ENCODE data around the gene CD37.
"Not testable (repeated sequence)": the region's sequence is repeated elsewhere in the genome, so short reads cannot be mapped to it uniquely, and the experiment has no call there.

CD37 gene

GRCh38 chr19:49348305-49349189 lies 13.3 kb downstream of the CD37 start:
- DNase-seq, result no peak

GRCh38 chr19:49349567-49349966 lies 14.4 kb downstream of the CD37 start:
- no peak for DNase-seq

GRCh38 chr19:49355909-49356353 lies 20.7 kb downstream of the CD37 start:
- DNase-seq, result peak; percentile 36 to 41

- no peak for DNase-seq
Measured at GRCh38 chr19:49356382-49356781, 21.2 kb downstream of the CD37 start.

GRCh38 chr19:49357186-49357585 lies 22.0 kb downstream of the CD37 start:
- no peak for DNase-seq

GRCh38 chr19:49359851-49360820 lies 24.9 kb downstream of the CD37 start:
- no peak for DNase-seq

GRCh38 chr19:49361438-49362047 lies 26.3 kb downstream of the CD37 start:
- DNase-seq, result no peak

- DNase-seq, result no peak
Measured at GRCh38 chr19:49362048-49362928, 27.1 kb downstream of the CD37 start, which contains the start of gene TEAD2. Gene TEAD2, minus strand, starts transcription at chr19:49362416. Its CDS starts 2,341 bp downstream, at chr19:49360075.

- no peak for DNase-seq
Measured at GRCh38 chr19:49362929-49363267, 27.7 kb downstream of the CD37 start.

GRCh38 chr19:49363268-49364082 lies 28.3 kb downstream of the CD37 start, which contains the start of gene DKKL1:
Gene DKKL1, plus strand, starts transcription at chr19:49363877. Its CDS starts 122 bp downstream, at chr19:49363999.
- no peak for DNase-seq

GRCh38 chr19:49364083-49364737 lies 29.0 kb downstream of the CD37 start:
- DNase-seq, result no peak

GRCh38 chr19:49366110-49366509 lies 30.9 kb downstream of the CD37 start:
- no peak for DNase-seq

- DNase-seq, result peak in 1 of 2 experiments; percentile 17
Measured at GRCh38 chr19:49368711-49369358, 33.6 kb downstream of the CD37 start.

- DNase-seq, result no peak
Measured at GRCh38 chr19:49371184-49371583, 36.0 kb downstream of the CD37 start.

GRCh38 chr19:49373174-49373573 lies 38.0 kb downstream of the CD37 start:
- DNase-seq, result not testable (repeated sequence)

GRCh38 chr19:49374665-49375434 lies 39.6 kb downstream of the CD37 start:
- DNase-seq, result no peak

- no peak for DNase-seq
Measured at GRCh38 chr19:49378512-49378911, 43.3 kb downstream of the CD37 start.

GRCh38 chr19:49380391-49380790 lies 45.2 kb downstream of the CD37 start:
- DNase-seq, result no peak

- DNase-seq, result no peak
Measured at GRCh38 chr19:49382639-49383038, 47.4 kb downstream of the CD37 start.

Data from AML-193 (cell line).